SH-SY5Y (cell line): Measurements from ENCODE around the gene STMN3.

ENCODE experiments used
- GATA2 ChIP-seq: IDR thresholded peaks from 2 replicates; pipeline ENCODE4 v1.6.1; 2011; ENCODE audit warnings: mild to moderate bottlenecking, low read depth, low read length
- GATA3 ChIP-seq: IDR thresholded peaks from 2 replicates; pipeline ENCODE4 v1.6.1; 2011; ENCODE audit warnings: low read depth, mild to moderate bottlenecking, low read length, moderate library complexity

The STMN3 gene

GRCh38 chr20:63658749-63659187 is 5.5 kb upstream of the STMN3 start:
- TF ChIP-seq GATA2, result no peak
- no peak for TF ChIP-seq GATA3

- TF ChIP-seq GATA2 (no peak), GATA3 (no peak)
Observed at GRCh38 chr20:63657937-63658748, 4.9 kb upstream of the STMN3 start, which contains the start of gene RTEL1. Gene RTEL1 (plus strand): TSS chr20:63658312. CDS start chr20:63659403, 1,091 bp downstream.

GRCh38 chr20:63657260-63657936 is 4.2 kb upstream of the STMN3 start:
- TF ChIP-seq GATA3 (no peak), GATA2 (no peak)

- TF ChIP-seq GATA2 (no peak), GATA3 (no peak)
Observed at GRCh38 chr20:63656451-63656850, 3.2 kb upstream of the STMN3 start.

GRCh38 chr20:63655249-63655648 is 2.0 kb upstream of the STMN3 start:
- no peak for TF ChIP-seq GATA2
- TF ChIP-seq GATA3, result no peak

GRCh38 chr20:63653974-63654668 is 897 bp upstream of the STMN3 start:
- no peak for TF ChIP-seq GATA2
- TF ChIP-seq GATA3, result no peak

GRCh38 chr20:63652192-63652980 is 838 bp downstream of the STMN3 start:
- TF ChIP-seq GATA2 (no peak), GATA3 (no peak)

- TF ChIP-seq GATA3 (no peak), GATA2 (no peak)
Observed at GRCh38 chr20:63651942-63652191, 1.4 kb downstream of the STMN3 start.

GRCh38 chr20:63648895-63649589 is 4.2 kb downstream of the STMN3 start:
- TF ChIP-seq GATA2 (no peak), GATA3 (no peak)

GRCh38 chr20:63648190-63648589 is 5.0 kb downstream of the STMN3 start:
- TF ChIP-seq GATA2 (no peak), GATA3 (no peak)

- no peak for TF ChIP-seq GATA2
- TF ChIP-seq GATA3, result no peak
Observed at GRCh38 chr20:63645218-63645617, 8.0 kb downstream of the STMN3 start.

- TF ChIP-seq GATA2 (no peak), GATA3 (no peak)
Observed at GRCh38 chr20:63643946-63644345, 9.3 kb downstream of the STMN3 start.

GRCh38 chr20:63643499-63643898 is 9.7 kb downstream of the STMN3 start:
- no peak for TF ChIP-seq GATA2
- no peak for TF ChIP-seq GATA3
